Breast epithelium (tissue), 4 donors: ENCODE results near the gene MESP2. TPM values are rescaled to one million over a fixed set of nuclear protein-coding genes. Genes with fewer than 3 reads are reported as not detected.
A peak's percentile ranks its signal among the peaks of the same experiment; 100 is the strongest.

Experiments
- DNase-seq, 2 donors: peaks; one replicate each; pipeline ENCODE4 v3.0.0-alpha.2; 2019; ENCODE audit warnings: low spot score in 2 of 2
- H3K27ac ChIP-seq, 2 donors: fragments of 200-600 bp; sonication (generic) in 1 of 2; one replicate each; pipeline ENCODE4 v1.5.1; 2016 to 2019; ENCODE audit warnings: mild to moderate bottlenecking in 1 of 2
- H3K27me3 ChIP-seq, 2 donors: fragments of 200-600 bp; sonication (generic) in 1 of 2; one replicate each; pipeline versions ENCODE4 v1.5.1 to v1.6.0; 2017 to 2019; ENCODE audit warnings: control low read depth in 1 of 2, mild to moderate bottlenecking in 1 of 2
- H3K36me3 ChIP-seq: fragments of 200-600 bp; one replicate; pipeline ENCODE4 v1.5.1; 2019
- H3K4me1 ChIP-seq, 2 donors: fragments of 200-600 bp; sonication (generic); one replicate each; pipeline ENCODE4 v1.5.1; 2016 to 2019; ENCODE audit warnings: control low read depth in 1 of 2
- H3K4me3 ChIP-seq, 3 donors: fragments of 200-600 bp; sonication (generic); 1 replicate in 2 of 3; 2 replicates in 1 of 3; pipeline ENCODE4 v1.5.1; 2016 to 2019; ENCODE audit warnings: mild to moderate bottlenecking in 3 of 3, moderate library complexity in 2 of 3
- H3K9me3 ChIP-seq, 2 donors: fragments of 200-600 bp; sonication (generic) in 1 of 2; one replicate each; pipeline ENCODE4 v1.5.1; 2016 to 2019; ENCODE audit warnings: control low read depth in 1 of 2
- POLR2A ChIP-seq: fragments of 450-650 bp; IDR thresholded peaks from one replicate; pipeline ENCODE4 v1.6.1; 2016; ENCODE audit warnings: antibody characterized with exemption, mild to moderate bottlenecking, moderate library complexity
- POLR2AphosphoS5 ChIP-seq, 3 donors: sonication (generic); formaldehyde crosslinking; IDR thresholded peaks; one replicate each; pipeline ENCODE4 v1.6.1; 2017; ENCODE audit warnings: antibody characterized with exemption in 3 of 3
- intact Hi-C: fragments of 100-400 bp; cut with DNase I; formaldehyde crosslinking; loops from one replicate; pipeline ENCODE4 v1.15.1; 2023; ENCODE audit warnings: low total_unique reads
- total RNA-seq, 3 donors: library from RNA; depleted of rRNA; stranded (reverse); fragments of >200 nt; gene quantifications; one replicate each; pipeline ENCODE4 v1.1.0, GENCODE V29; 2016
- TF ChIP-seq, protein P1 (sequence below), 3 donors: fragments of 450-650 bp; IDR thresholded peaks; one replicate each; pipeline ENCODE4 v1.5.1; 2016 to 2017; ENCODE audit warnings: antibody characterized with exemption in 3 of 3, mild to moderate bottlenecking in 3 of 3, moderate library complexity in 3 of 3

The MESP2 gene
- total RNA-seq, 3 donors from 2014 or later, result 0.64 to 2.3 TPM; not detected in 1

GRCh38 chr15:89812011-89812846 is 36.1 kb downstream of the MESP2 start:
- Histone ChIP-seq H3K36me3 (no peaks in the 10 kb centered on the region), H3K9me3 (peaks cover 0 to 4% of the 10 kb centered on the region in 2 donors), H3K27me3 (peaks cover 0 to 14% of the 10 kb centered on the region in 2 donors), H3K27ac (peak overlapping the region; percentile 90), H3K4me1 (no peaks in the 10 kb centered on the region), H3K4me3 (peak overlapping the region; percentile 68 to 88 (median 74))
- intact Hi-C loops, result no loop called here
- peak; percentile 78 to 84 for DNase-seq
- TF ChIP-seq, protein P1, sequence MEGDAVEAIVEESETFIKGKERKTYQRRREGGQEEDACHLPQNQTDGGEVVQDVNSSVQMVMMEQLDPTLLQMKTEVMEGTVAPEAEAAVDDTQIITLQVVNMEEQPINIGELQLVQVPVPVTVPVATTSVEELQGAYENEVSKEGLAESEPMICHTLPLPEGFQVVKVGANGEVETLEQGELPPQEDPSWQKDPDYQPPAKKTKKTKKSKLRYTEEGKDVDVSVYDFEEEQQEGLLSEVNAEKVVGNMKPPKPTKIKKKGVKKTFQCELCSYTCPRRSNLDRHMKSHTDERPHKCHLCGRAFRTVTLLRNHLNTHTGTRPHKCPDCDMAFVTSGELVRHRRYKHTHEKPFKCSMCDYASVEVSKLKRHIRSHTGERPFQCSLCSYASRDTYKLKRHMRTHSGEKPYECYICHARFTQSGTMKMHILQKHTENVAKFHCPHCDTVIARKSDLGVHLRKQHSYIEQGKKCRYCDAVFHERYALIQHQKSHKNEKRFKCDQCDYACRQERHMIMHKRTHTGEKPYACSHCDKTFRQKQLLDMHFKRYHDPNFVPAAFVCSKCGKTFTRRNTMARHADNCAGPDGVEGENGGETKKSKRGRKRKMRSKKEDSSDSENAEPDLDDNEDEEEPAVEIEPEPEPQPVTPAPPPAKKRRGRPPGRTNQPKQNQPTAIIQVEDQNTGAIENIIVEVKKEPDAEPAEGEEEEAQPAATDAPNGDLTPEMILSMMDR (IDR thresholded peaks at IDR 0.05), result no peak
- TF ChIP-seq POLR2AphosphoS5 (IDR thresholded peaks at IDR 0.05) (peak in 2 of 3 donors; percentile 16 to 51), POLR2A (no peak)

DNA sequence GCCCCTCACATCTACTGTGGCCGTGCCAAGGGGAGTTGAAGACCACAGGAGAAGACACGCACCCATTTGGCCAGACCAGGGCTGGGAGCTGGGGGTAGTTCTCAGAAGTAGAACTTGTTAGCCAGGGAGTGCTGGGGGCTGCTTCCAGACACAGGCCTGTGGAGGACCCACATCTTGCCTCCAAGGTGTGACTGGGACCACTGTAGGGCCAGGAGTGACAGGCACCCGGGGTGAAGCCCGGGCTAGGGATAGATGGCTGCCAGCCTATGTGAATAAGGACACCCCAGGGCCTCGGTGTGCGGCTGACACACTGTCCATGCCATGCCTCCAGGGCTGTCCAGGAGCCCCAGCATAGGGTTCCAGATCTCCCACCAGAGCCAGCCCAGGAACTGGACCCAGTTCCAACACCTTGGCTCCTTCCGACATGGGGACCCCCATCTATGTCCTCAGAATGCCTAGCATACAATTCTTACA is 36.8 kb downstream of the MESP2 start:
- DNase-seq, result no peak
- peaks cover 0 to 4% of the 10 kb centered on the region in 2 donors for H3K9me3 ChIP-seq
- TF ChIP-seq, protein P1 (IDR thresholded peaks at IDR 0.05), result no peak
- TF ChIP-seq POLR2AphosphoS5 (IDR thresholded peaks at IDR 0.05), result no peak
- no peak for TF ChIP-seq POLR2A
- H3K4me3 ChIP-seq, result peak overlapping the region; percentile 68 to 88 (median 74)
- intact Hi-C loops, result no loop called here
- no peaks in the 10 kb centered on the region for H3K4me1 ChIP-seq
- peaks cover 0 to 14% of the 10 kb centered on the region in 2 donors for H3K27me3 ChIP-seq
- no peaks in the 10 kb centered on the region for H3K36me3 ChIP-seq
- peak overlapping the region; percentile 90 for H3K27ac ChIP-seq

DNA sequence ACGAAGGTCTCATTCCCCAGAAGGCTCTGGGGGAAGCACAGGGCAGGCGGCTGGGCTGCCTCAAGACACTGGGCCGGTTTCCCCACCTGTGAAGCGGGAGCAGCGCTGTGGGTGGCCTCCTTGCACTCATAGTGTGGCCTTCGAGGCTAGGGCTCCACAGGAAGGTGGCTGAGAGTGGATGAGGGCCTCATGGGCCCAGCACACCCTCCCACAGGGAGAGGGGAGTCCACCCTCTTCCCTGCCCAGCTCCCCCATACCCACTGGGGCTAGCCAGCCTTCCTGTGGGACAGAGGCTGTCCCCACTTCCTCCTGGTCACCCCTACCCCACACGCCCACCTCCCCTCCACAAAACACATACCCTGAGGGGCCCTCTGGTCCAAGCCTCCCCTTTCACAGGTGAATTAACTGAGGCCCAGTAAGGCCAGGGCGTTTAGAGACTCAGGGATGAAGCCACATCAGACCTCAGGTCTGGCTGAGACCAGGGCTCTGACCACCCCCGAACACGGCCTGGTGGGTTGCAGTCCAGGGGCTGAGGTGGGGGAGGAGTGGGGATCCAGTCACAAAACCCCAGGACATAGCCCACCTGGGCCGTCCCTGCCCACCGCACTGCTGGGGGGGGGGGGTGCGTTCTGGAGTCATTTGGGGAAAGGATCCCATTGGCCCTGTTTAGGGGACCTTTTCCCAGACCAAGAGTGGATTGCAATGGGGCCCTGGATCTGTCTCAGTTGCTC is 37.4 kb downstream of the MESP2 start:
- DNase-seq, result no peak
- Histone ChIP-seq H3K27ac (peak overlapping the region; percentile 90), H3K36me3 (no peaks in the 10 kb centered on the region), H3K4me3 (peak overlapping the region; percentile 68 to 88 (median 74)), H3K9me3 (peaks cover 0 to 4% of the 10 kb centered on the region in 2 donors), H3K27me3 (peaks cover 0 to 14% of the 10 kb centered on the region in 2 donors), H3K4me1 (no peaks in the 10 kb centered on the region)
- TF ChIP-seq, protein P1 (IDR thresholded peaks at IDR 0.05), result no peak
- TF ChIP-seq POLR2A, result no peak
- intact Hi-C loops, result no loop called here

GRCh38 chr15:89814112-89814742 is 38.1 kb downstream of the MESP2 start:
- Histone ChIP-seq H3K27ac (peak overlapping the region; percentile 90), H3K9me3 (peaks cover 0 to 4% of the 10 kb centered on the region in 2 donors), H3K4me3 (peak overlapping the region; percentile 68 to 88 (median 74)), H3K27me3 (peaks cover 0 to 14% of the 10 kb centered on the region in 2 donors), H3K4me1 (no peaks in the 10 kb centered on the region), H3K36me3 (no peaks in the 10 kb centered on the region)
- DNase-seq, result no peak
- TF ChIP-seq POLR2AphosphoS5 (IDR thresholded peaks at IDR 0.05) (no peak), POLR2A (no peak)
- TF ChIP-seq, protein P1 (IDR thresholded peaks at IDR 0.05), result no peak
- intact Hi-C loops, result no loop called here
